ENCODE results near the gene SH2D6. TPM values are rescaled to one million over a fixed set of nuclear protein-coding genes. Genes with fewer than 3 reads are reported as not detected.
"Not testable (repeated sequence)": the region's sequence is repeated elsewhere in the genome, so short reads cannot be mapped to it uniquely, and the experiment has no call there.

The SH2D6 gene
- total RNA-seq, 2 donors from 2014 or later = 0.66 to 1.3 TPM

- Mint-ChIP-seq H3K9me3 (no peaks in the 10 kb centered on the region), H3K4me3 (peak within 1 kb of the TSS; percentile 86), H3K36me3 (ENCODE audit: low read depth) (no peaks in the 10 kb centered on the region), H3K27me3 (no peaks in the 10 kb centered on the region), H3K27ac (peak within 1 kb of the TSS; percentile 85), H3K4me1 (peaks cover 34% of the 10 kb centered on the region)
- ATAC-seq (replicated peaks) = peak; percentile 24
Observed at GRCh38 chr2:85409845-85410583, 8.5 kb upstream of the SH2D6 start, which contains the start of gene CAPG. CAPG (minus strand) TSS chr2:85410366; CDS start chr2:85402145, 8,221 bp downstream.

- Mint-ChIP-seq H3K27me3 (no peaks in the 10 kb centered on the region), H3K27ac (peak overlapping the region; percentile 85), H3K4me1 (peaks cover 27% of the 10 kb centered on the region), H3K4me3 (peak overlapping the region; percentile 86), H3K9me3 (no peaks in the 10 kb centered on the region), H3K36me3 (ENCODE audit: low read depth) (no peaks in the 10 kb centered on the region)
- no peak for ATAC-seq (replicated peaks)
Observed at GRCh38 chr2:85410584-85411404, 7.7 kb upstream of the SH2D6 start.

GRCh38 chr2:85411405-85411748, 7.1 kb upstream of the SH2D6 start:
- no peaks in the 10 kb centered on the region for H3K27me3 Mint-ChIP-seq
- H3K9me3 Mint-ChIP-seq = no peaks in the 10 kb centered on the region
- no peak overlapping the region for H3K4me3 Mint-ChIP-seq
- no peak for ATAC-seq (replicated peaks)
- peaks cover 26% of the 10 kb centered on the region for H3K4me1 Mint-ChIP-seq
- peak overlapping the region; percentile 85 for H3K27ac Mint-ChIP-seq
- H3K36me3 Mint-ChIP-seq (ENCODE audit: low read depth) = no peaks in the 10 kb centered on the region

GRCh38 chr2:85413592-85414420, 4.7 kb upstream of the SH2D6 start:
- peak overlapping the region; percentile 35 for H3K4me3 Mint-ChIP-seq
- no peaks in the 10 kb centered on the region for H3K9me3 Mint-ChIP-seq
- no peak overlapping the region for H3K27ac Mint-ChIP-seq
- no peaks in the 10 kb centered on the region for H3K36me3 Mint-ChIP-seq (ENCODE audit: low read depth)
- ATAC-seq (replicated peaks) = no peak
- no peaks in the 10 kb centered on the region for H3K27me3 Mint-ChIP-seq
- peaks cover 14% of the 10 kb centered on the region for H3K4me1 Mint-ChIP-seq

GRCh38 chr2:85414421-85414759, 4.1 kb upstream of the SH2D6 start:
- H3K27me3 Mint-ChIP-seq; H3K27ac Mint-ChIP-seq; H3K4me3 Mint-ChIP-seq; H3K36me3 Mint-ChIP-seq (ENCODE audit: low read depth); ATAC-seq (replicated peaks); H3K9me3 Mint-ChIP-seq: not testable (repeated sequence)
- peaks cover 11% of the 10 kb centered on the region for H3K4me1 Mint-ChIP-seq

GRCh38 chr2:85414761-85415553, 3.6 kb upstream of the SH2D6 start:
- no peaks in the 10 kb centered on the region for H3K27me3 Mint-ChIP-seq
- no peak overlapping the region for H3K4me3 Mint-ChIP-seq

GRCh38 chr2:85415980-85416650, 2.4 kb upstream of the SH2D6 start:
- no peak overlapping the region for H3K4me3 Mint-ChIP-seq
- H3K4me1 Mint-ChIP-seq = peaks cover 12% of the 10 kb centered on the region
- H3K9me3 Mint-ChIP-seq = no peaks in the 10 kb centered on the region
- H3K36me3 Mint-ChIP-seq (ENCODE audit: low read depth) = no peaks in the 10 kb centered on the region
- peak overlapping the region; percentile 24 for H3K27ac Mint-ChIP-seq
- no peak for ATAC-seq (replicated peaks)
- H3K27me3 Mint-ChIP-seq = no peaks in the 10 kb centered on the region

More at GRCh38 chr2:85414761-85415553, 3.6 kb upstream of the SH2D6 start:
- Mint-ChIP-seq H3K27ac (peak overlapping the region; percentile 24), H3K36me3 (ENCODE audit: low read depth) (no peaks in the 10 kb centered on the region), H3K4me1 (peaks cover 10% of the 10 kb centered on the region), H3K9me3 (no peaks in the 10 kb centered on the region)
- ATAC-seq (replicated peaks) = no peak

GRCh38 chr2:85419009-85419675, 628 bp downstream of the SH2D6 start:
- H3K27me3 Mint-ChIP-seq = no peaks in the 10 kb centered on the region
- no peaks in the 10 kb centered on the region for H3K9me3 Mint-ChIP-seq
- peaks cover 12% of the 10 kb centered on the region for H3K4me1 Mint-ChIP-seq
- peak overlapping the region; percentile 85 for H3K4me3 Mint-ChIP-seq
- H3K36me3 Mint-ChIP-seq (ENCODE audit: low read depth) = no peaks in the 10 kb centered on the region
- H3K27ac Mint-ChIP-seq = peak overlapping the region; percentile 95
- ATAC-seq (replicated peaks) = no peak

- Mint-ChIP-seq H3K27ac (peak overlapping the region; percentile 89), H3K4me1 (peaks cover 12% of the 10 kb centered on the region), H3K36me3 (ENCODE audit: low read depth) (no peaks in the 10 kb centered on the region), H3K9me3 (no peaks in the 10 kb centered on the region), H3K4me3 (peak overlapping the region; percentile 54), H3K27me3 (no peaks in the 10 kb centered on the region)
- ATAC-seq (replicated peaks) = peak; percentile 79
Observed at GRCh38 chr2:85420536-85421259, 2.2 kb downstream of the SH2D6 start.

GRCh38 chr2:85421260-85422071, 3.0 kb downstream of the SH2D6 start:
- H3K9me3 Mint-ChIP-seq = no peaks in the 10 kb centered on the region
- no peaks in the 10 kb centered on the region for H3K36me3 Mint-ChIP-seq (ENCODE audit: low read depth)
- H3K4me1 Mint-ChIP-seq = peaks cover 12% of the 10 kb centered on the region
- peak overlapping the region; percentile 54 for H3K4me3 Mint-ChIP-seq
- H3K27ac Mint-ChIP-seq = peak overlapping the region; percentile 89
- H3K27me3 Mint-ChIP-seq = no peaks in the 10 kb centered on the region
- ATAC-seq (replicated peaks) = no peak

GRCh38 chr2:85422072-85422457, 3.6 kb downstream of the SH2D6 start:
- Mint-ChIP-seq H3K27me3 (no peaks in the 10 kb centered on the region), H3K9me3 (no peaks in the 10 kb centered on the region), H3K4me1 (peaks cover 12% of the 10 kb centered on the region), H3K36me3 (ENCODE audit: low read depth) (no peaks in the 10 kb centered on the region), H3K4me3 (no peak overlapping the region), H3K27ac (peak overlapping the region; percentile 89)
- ATAC-seq (replicated peaks) = no peak

GRCh38 chr2:85423525-85423924, 5.0 kb downstream of the SH2D6 start:
- Mint-ChIP-seq H3K4me1 (peaks cover 12% of the 10 kb centered on the region), H3K36me3 (ENCODE audit: low read depth) (no peaks in the 10 kb centered on the region), H3K9me3 (no peaks in the 10 kb centered on the region), H3K27me3 (no peaks in the 10 kb centered on the region), H3K4me3 (no peak overlapping the region), H3K27ac (no peak overlapping the region)
- ATAC-seq (replicated peaks) = no peak
